ENCODE data around the gene EXD3.

Gene EXD3

DNA sequence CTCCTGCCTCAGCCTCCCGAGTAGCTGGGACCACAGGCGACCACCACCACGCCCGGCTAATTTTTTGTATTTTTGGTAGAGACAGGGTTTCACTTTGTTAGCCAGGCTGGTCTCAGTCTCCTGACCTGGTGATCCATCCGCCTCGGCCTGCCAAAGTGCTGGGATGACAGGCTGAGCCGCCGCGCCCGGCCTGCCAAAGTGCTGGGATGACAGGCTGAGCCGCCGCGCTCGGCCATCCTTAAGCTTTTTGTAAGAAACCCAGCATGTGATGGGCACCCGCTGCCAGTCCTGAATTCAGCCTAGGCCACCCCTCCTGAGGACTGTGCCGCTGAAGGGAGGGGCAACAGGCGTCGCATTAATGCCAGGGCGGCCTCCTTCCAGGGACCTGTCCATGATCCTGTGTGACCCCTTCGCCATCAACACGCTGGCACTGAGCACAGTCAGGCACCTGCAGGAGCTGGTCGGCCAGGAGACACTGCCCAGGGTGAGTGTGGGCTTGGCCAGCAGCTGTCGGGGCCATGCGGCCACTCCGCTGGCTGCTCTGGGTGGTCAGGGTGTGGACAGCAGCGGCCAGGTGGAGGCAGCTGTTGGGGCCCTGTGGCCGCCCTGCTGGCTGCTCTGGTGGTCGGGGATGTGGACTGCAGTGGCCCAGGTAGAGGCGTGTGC is 157.3 kb downstream of the EXD3 start:
- FAIRE-seq: no peak

DNA sequence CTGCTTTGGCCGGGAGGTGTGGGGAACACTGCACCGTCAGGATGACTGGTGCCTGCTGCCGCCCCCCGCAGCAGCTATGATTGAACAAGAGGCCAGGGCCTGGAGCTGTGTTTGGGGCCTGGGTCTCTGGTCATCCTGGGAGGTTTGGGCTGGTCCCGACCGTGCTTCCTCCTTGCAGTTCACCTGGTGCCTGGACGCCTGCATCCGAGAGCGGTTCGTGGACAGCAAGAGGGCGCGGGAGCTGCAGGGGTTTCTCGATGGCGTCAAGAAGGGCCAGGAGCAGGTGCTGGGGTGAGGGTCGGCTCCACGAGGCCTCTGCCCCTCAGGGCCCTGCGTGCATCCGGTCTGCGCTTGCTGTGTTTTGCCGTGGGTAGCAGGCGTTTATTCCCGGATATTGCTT is 158.9 kb downstream of the EXD3 start:
- no peak for FAIRE-seq

- no peak for FAIRE-seq
Measured at GRCh38 chr9:137263506-137263905, 159.5 kb downstream of the EXD3 start.

DNA sequence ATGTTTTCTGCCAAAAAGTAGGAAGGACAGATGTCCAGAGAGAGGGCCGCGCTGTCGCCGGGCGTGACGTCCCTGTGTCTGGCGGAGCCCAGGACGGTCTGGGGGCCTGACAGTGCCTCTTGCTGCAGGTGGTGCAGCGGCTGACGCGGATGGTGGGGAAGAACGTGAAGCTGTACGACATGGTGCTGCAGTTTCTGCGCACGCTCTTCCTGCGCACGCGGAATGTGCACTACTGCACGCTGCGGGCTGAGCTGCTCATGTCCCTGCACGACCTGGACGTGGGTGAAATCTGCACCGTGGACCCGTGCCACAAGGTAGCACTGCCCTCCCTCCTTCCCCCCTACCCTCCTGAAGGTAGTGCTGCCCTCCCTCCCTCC is 160.1 kb downstream of the EXD3 start:
- FAIRE-seq: no peak

GRCh38 chr9:137262173-137262908 is 160.6 kb downstream of the EXD3 start:
- FAIRE-seq: peak; percentile 13
